SH-SY5Y (cell line): ENCODE results near the gene LSM14B.

ENCODE experiments used
- GATA2 ChIP-seq: IDR thresholded peaks from 2 replicates; pipeline ENCODE4 v1.6.1; 2011; ENCODE audit warnings: mild to moderate bottlenecking, low read depth, low read length
- GATA3 ChIP-seq: IDR thresholded peaks from 2 replicates; pipeline ENCODE4 v1.6.1; 2011; ENCODE audit warnings: low read depth, mild to moderate bottlenecking, low read length, moderate library complexity

DNA sequence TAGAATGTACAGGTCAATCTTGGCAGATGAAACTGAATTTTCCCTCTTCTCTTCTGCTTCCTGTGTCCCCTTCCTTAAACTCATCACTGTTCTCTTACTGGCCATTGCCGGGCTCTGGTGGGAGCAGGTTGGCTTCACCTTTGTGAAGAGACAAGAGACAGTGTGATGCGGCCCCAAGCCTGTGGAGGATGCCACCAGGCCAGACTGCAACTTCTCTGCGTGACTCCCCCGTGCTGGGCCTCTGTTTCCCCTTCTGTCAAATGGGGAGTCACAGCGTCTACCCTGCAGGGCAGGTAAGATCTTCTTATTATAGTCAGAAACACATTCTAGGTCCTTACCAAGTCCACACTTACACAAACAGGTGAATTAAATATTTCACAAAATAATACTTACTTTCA lies 1.9 kb upstream of the LSM14B start:
- TF ChIP-seq GATA3 (no peak), GATA2 (no peak)
